Kidney capillary endothelial cell (primary cell): ENCODE data around the gene SET.

Source experiments
- DNase-seq: peaks from one replicate; pipeline ENCODE4 v3.0.0-alpha.2; 2018; ENCODE audit warnings: low spot score

SET gene

DNA sequence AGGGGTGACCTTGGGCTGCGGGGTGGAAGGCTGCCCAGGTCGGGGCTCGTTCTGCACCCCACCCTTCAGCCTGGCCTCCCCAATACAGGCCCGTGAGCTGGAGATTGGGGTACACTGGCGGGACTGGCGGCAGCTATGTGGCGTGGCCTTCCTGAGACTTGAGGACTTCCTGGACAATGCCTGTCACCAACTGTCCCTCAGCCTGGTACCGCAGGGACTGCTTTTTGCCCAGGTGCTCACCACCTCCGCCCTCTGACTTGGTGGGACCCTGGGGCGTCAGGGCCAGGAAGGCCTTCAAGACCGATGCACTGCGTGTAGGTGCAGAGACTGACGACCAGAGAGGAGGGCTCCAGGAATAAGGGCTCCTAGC is 24.4 kb downstream of the SET start:
- DNase-seq, result no peak

DNA sequence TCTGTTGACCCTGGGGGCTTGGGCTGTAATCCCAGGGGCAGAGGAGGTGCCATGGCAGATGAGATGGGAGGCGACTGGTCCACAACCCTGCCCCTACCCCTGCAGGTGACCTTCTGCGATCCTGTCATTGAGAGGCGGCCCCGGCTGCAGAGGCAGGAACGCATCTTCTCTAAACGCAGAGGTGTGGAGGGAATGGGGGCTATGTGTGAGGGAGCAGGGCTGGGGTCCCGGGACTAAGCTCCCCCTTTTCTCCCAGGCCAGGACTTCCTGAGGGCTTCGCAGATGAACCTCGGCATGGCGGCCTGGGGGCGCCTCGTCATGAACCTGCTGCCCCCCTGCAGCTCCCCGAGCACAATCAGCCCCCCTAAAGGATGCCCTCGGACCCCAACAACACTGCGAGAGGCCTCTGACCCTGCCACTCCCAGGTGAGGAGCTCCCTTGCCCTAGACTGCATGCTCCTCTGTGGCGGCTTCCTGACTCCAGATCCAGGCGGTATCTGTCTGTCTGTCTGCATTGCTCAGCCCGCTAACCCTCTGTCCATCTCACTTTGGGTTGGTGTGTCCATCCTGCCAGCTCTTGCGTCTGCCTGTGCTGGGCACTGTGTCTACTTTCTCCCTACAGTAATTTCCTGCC is 25.0 kb downstream of the SET start:
- no peak for DNase-seq

DNA sequence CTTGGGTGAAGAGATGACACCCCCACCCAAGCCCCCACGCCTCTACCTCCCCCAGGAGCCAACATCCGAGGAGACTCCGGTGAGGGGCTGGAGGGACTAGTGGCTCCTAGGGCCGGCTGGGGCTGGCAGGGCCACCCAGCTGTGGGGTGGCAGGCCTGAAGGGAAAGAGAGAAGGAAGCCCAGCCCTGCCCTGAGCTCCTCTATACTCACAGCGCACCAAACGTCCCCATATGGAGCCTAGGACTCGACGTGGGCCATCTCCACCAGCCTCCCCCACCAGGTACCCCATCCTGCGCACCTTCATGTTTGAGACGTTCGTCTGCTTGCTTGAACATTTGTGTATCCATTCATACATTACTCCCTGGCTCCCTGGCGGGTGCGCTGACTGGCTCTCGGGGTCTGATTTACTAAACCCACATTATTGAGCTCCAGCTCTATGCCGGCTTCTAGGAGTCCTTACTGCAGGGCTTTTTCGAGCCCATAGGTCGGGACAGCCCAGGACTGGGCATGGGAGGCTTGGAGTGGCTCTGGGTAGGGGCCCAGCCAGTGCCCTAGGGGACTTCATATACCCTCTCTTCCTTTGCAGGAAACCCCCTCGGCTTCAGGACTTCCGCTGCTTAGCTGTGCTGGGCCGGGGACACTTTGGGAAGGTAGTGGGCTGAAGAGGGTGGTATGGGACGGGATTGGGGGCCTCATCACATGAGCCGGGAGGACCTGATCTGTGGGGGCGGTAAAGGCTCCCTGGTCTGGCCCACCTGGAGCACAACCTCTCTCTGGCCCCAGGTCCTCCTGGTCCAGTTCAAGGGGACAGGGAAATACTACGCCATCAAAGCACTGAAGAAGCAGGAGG is 25.8 kb downstream of the SET start:
- DNase-seq, result no peak

DNA sequence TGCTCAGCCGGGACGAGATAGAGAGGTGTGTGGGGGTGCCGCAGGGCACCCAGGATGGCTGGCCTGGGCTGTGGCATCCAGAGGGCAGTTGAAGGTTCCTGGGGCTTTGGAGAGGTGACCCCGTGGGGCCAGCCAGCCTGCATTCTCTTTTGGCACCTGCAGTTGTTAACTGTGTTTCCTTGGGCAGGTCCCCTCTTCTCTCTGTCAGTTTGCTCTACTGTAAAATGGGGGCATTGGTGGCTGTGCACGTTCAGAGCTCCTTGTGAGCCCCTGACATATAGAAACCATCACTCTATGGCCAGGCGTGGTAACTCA is 26.4 kb downstream of the SET start:
- no peak for DNase-seq

DNA sequence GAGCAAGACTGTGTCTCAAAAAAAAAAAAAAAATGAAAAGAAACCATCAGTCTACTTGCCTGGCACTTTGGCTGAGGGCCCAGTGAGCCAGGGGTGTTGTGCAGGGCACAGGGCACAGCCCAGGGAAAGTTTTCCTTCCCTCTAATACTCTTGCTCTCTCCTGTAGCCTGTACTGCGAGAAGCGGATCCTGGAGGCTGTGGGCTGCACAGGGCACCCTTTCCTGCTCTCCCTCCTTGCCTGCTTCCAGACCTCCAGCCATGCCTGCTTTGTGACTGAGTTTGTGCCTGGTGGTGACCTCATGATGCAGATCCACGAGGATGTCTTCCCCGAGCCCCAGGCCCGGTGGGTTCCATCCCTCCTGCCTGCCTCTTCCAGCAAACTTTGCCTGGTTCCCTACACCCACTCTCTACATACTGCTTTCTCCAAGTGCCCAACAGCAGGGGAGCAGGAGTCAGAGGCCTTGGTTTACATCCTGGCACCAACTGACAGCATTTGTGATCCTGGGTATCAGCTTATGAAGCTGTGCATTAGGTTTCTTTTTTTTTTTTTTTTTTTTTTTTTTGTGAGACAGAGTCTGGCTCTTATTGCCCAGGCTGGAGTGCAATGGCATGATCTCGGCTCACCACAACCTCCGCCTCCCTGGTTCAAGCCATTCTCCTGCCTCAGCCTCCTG is 27.7 kb downstream of the SET start:
- no peak for DNase-seq

DNA sequence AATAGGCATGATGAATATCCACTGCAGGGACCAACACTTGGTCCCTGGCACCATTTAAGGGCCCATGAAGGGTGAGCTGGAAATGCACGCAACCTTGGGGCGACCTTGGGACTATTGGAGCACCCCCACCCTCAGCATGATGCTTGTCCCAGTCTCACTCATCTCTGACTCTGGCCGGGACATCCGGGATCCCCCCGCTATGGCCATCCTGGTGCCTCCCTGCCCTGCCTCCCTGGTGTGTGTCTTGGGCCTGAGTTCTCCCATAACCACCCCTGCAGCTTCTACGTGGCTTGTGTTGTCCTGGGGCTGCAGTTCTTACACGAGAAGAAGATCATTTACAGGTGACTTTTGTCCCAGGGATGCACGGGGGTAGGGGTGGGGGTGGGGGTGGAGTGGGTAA is 29.0 kb downstream of the SET start:
- DNase-seq, result no peak

DNA sequence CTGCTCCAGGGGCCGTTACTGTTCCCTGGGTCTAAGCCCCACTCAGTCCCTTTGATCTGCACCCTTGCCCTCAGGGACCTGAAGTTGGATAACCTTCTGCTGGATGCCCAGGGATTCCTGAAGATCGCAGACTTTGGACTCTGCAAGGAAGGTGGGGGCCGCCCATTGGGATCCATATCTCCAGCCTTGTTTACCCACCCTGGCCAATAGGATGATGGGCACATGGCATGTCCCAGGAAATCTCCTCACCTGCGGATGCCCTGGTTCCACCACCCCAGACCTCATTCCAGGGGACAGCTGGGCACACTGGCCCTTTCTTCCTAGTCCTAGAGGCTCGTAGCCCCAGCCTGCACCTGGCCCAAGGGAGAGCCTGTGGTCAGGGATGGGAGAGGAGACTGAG is 29.5 kb downstream of the SET start:
- no peak for DNase-seq

DNA sequence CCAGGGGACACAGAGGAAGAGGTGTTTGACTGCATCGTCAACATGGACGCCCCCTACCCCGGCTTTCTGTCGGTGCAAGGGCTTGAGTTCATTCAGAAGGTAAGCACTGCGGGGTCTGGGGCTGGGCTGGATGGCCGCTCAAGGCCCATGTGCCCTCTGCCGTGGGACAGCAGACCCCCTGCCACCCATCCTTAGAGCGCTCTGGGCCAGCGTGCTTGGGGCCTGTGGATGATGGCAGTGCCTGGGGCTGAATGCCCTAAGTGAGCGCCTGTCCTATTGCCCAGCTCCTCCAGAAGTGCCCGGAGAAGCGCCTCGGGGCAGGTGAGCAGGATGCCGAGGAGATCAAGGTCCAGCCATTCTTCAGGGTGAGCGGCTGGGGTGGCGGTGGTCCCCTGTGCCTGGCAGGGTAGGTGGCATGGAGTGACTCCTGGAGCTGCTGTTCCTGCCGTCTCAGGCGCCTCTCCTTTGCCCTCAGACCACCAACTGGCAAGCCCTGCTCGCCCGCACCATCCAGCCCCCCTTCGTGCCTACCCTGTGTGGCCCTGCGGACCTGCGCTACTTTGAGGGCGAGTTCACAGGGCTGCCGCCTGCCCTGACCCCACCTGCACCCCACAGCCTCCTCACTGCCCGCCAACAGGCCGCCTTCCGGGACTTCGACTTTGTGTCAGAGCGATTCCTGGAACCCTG is 31.0 kb downstream of the SET start:
- DNase-seq, result no peak

DNA sequence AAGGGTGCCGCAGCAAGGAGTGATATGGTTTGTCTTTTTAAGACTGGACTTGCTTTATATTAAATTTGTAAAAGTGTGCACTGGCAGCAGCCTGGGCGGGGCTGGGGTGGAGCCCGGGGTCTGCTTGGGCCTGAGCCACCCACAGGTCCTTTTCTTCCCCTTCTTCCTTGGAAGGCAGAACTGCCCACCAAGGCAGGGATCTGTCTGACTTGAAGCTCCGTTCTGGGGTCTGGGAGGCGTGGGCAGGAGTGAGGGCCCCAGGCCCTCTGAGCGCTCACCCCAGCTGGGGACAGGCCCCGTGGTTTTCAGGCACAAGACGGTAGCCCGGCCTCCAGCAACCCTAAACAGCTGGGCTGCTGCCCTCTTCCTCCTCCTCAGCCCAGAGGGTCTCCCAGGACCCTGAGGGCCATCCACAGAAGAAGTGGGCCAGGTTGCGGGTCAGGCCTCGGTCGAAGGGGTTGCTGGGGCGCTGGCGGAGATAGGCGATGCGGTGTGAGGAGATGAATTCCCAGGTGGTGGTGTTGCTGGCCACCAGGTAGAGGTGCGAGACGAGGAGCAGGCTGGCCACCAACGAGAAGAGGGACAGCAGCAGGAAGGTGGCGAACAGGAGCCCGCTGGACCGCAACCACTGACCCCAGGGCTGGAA is 31.9 kb downstream of the SET start:
- no peak for DNase-seq

DNA sequence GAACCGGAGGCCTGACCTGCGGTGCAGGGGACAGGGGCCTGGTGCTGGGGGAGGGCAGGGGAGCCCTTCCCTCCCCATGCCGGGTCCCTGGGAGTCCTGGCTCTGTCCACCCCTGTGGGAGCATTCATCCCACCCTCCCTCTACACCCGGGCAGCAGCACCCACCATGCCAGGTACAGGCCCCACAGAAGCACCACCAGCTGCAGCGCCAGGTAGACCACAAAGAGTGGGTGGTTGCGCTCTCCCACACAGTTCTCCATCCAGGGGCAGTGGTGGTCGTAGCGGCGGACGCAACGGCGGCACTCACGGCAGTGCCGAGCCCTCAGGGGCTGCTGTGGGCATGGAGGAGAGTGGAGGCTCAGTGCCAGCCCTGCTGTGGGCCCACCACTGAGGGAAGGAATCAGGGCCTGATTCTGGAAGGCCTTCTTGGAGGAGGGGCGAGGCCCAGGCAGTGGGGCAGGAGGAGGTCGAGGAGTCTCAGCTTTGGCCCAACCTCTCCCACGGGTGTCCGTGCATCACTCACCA is 32.5 kb downstream of the SET start:
- DNase-seq, result no peak

DNA sequence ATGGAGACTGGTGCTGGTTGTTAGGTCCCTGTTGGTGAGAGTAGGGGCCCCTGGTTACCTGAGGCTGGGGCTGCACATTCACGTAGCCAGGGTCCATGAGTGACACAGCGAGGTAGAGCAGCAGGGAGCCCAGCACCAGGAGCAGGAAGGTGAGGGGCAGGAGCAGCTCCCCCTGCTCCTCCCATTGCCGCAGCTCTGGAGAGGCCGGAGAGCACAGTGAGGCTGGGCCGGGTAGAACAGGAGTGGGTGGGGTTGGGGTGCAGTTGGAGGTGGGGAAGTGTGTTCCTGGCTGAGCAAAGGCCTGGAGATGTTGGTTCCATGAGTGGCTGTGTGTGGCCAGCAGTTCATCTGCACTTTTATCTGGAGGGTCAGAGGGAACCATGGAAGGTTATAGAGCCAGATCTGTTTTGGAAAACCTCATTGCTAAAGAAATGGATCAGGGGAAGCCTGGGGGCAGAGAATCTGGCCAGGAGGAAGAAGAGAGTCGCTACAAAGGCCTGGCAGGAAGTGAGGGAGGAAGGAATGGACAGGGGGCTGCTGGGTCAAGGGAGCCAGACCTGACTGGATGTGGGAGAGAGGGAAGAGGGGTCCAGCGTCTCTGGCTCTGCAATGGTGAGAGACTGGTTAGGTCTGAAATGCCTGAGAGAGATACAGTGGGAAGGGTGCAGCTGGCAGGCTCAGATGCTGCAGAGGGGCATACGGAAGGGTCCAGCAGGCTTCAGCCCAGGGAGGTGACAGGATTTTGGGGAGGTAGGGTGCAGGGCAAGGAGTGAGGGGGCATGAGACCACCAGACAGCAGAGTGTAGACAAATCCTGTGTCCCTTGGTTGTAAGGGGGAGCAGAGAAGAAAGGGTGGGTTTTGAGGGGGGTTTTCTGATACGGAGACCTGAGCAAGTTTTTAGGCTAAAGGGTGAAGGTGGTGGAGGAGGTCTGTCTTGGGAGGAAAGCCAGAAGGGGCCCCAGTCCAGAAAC is 33.6 kb downstream of the SET start:
- DNase-seq, result no peak

DNA sequence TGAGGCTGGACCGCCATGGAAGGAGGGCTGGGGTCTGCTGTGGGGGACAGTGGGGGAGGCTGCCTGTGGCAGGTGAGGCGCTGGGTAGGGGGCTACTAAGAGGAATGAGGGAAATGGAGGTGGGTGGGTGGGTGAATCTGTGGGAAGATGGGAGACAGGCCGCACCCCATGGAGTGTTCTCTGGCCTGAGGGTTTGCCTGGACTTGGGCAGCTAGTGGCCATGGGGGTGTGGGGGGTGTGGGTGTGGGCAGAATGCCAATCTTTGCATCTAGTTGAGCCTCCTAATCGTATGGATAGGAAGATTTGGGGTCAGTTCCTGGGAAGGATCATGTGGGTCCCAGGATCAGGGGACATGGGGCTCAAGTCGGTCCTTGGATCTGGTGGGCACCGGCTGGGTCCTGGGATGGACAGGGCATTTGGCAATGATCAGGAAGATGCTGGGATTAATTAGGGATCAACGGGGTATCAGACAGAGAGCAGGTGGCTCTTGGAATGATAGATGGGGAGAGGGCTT is 34.4 kb downstream of the SET start:
- DNase-seq, result no peak

DNA sequence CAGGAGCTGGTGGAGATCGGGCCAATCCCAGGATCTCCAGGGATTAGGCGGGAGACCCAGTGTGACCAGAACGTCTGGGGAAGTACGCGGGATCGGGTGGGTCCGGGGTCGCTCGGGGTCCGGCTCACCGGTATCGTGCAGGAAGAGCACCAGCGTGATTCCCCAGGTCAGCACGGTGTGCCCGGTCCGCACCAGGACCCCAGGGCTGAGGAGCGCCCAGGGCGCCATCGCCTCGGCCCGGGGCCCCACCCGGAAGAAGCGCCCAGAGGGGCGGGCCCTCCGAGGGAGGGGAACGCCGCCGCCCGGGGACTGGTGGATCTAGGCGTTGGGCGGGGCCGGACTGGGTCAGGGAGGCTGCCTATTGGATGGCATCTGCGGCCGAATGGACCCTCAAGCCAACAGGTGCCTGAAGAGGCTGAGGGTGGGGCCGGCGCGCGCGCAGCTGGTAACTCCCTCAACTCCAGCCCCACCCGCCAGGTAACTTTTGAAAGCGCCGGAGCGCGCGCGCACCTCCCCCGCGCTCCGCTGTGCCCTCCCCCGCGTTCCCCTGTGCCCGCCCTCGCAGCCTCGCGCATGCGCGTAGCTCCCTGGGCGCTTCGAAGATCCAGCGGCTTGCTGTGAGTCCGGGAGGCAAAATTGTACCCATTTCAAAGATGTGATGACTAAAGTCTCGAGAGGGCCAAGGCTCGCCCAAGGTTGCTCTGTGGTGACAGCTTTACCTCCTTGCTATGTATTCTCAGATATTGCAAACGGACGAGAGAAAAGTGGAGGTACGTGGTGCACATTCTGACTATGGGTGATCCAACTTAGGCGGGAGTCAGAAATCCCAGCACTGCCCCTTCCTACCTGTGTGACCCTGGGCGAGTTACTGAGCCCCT is 35.1 kb downstream of the SET start, which contains the start of gene ZDHHC12:
Gene ZDHHC12, minus strand, starts transcription at position 262 of the 878 bp plus-strand sequence. Its CDS starts 34 bp downstream, at position 228.
- peak; percentile 92 for DNase-seq

DNA sequence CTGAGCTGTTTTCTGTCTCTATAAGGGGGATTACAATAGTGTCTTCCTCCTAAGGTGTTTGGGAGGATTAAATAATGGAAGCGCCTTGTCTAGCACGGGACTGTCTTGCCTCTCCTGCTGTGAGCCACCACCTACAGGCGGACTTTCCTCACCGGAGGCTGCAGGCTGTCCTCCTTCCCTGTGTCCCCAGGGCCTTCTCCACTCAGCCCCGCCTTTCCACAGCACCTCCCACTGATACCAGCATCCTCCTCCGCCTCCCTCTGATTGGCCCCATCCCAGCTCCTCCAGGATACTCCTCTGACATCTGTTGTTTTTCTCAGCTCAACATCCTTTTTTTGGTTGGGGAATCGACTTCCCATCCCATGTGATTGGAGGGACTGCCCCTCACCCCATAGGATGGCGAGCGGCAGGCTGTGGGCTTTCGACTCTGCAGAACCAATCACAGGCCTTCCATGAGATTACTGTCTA is 35.8 kb downstream of the SET start:
- DNase-seq, result peak; percentile 52

DNA sequence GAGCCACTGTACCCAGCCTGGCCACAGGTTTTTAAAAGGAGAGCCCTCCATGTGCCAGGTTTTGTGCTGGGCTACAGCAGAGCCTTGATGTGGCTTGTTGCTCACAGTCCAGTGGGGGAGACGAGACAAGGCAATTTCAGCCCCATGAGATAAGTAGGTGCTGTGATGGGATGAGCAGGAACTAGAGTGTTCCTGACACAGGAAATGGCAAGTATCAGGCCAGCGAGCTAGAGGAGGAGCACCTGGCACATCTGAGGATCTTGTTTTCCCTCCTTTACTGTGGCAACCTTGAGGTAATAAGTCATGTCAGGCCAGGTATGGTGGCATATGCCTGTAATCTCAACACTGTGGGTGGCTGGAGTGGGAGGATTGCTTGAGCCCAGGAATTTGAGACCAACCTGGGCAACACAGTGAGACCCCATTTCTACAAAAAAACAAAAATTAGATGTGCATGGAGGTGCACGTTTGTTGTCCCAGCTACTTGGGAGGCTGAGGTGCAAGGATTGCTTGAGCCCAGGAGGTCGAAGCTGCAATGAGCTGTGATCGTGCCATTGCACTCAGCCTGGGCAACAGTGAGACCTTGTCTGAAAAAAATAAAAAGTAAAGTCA is 38.7 kb downstream of the SET start:
- DNase-seq, result no peak

DNA sequence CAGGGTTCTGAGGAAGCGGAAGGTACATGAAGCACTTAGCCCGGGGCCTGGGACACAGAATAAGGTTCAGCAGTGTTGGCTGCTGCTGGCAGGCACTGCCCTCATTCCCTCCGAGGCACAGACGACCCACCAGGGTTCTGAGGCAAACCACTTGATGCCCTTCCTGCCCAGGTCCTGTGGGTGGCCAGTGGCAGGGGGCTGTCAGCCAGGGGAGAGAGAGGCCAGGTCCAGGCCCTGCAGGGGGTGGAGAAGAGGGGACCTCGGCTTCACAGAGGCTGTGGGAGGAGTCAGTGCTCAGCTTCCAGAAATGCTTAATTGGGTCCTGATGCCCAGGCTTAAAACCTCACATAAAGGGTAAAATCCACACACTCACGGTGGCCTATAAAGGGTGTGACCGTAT is 39.3 kb downstream of the SET start:
- DNase-seq, result no peak

DNA sequence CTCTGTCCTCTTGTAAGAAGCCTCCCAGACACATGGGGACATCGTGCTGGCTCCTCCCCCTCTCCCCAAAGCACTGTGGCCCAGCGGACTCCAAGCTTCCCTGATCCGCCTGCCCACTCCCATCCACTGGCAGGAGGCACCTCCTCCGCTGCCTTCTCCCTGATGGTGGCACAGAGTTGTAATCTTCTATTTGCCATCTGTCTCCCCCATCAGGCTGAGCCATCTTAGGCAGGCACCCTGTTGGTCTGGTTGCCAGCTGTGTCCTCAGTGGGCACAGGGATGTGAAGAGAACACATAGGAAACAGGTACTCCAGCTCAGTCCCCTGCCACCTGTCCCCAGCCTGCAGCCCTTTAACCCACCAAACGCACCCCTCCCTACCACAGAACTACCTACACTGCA is 40.3 kb downstream of the SET start:
- no peak for DNase-seq

DNA sequence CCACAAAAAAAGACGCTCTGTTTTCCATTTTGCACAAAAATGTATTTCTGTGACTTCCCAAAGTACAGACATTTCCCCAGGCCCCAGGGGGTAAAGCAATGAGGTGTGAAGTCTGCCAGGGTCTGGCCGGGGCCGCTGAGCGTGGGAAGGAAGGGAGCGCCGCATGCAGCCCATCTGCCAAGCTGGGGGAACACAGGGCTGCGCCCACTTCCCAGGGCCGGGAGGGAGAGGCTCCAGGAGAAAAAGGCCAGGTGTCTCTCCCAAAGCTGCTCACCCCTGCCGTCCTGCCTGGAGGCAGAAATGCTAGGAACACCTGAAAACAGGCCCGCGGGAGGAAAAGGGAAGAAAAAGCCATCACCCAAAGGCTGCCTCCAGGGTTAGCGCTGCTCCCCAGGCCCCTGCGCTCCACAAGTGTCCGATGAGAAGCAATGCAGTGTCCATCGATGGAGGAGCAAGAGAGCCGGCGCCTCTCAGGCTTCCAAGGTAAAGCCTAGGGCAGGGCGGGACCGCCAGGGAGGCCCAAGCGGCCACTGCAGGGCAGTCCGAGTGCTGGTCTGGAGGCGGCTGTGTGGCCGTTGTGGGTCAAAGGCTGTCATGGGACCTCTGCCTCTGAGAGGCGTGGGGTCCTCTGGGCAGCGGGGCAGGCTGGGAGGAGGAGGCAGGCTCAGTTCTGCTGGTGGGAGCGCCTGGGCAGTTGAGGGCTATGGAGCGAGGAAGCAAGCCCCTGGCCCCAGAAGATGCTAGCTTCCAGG is 40.9 kb downstream of the SET start:
- DNase-seq, result no peak
